ENCODE results near the gene EDEM1. TPM values are rescaled to one million over a fixed set of nuclear protein-coding genes. Genes with fewer than 3 reads are reported as not detected.

The EDEM1 gene
- total RNA-seq, 1 donor from 2014 or later: 16.3 TPM

GRCh38 chr3:5217824-5218595 lies 30.5 kb downstream of the EDEM1 start:
- H3K4me3 Mint-ChIP-seq (ENCODE audit: unreplicated experiment): no peak overlapping the region
- H3K27ac Mint-ChIP-seq (ENCODE audit: unreplicated experiment): no peak overlapping the region
- no peak for DNase-seq
- no peaks in the 10 kb centered on the region for H3K27me3 Mint-ChIP-seq (ENCODE audit: unreplicated experiment)
- peaks cover 6% of the 10 kb centered on the region for H3K36me3 Mint-ChIP-seq (ENCODE audit: unreplicated experiment)
- TF ChIP-seq CTCF (IDR thresholded peaks at IDR 0.05; ENCODE audit: partially characterized antibody, unreplicated experiment): no peak
- H3K9me3 Mint-ChIP-seq (ENCODE audit: unreplicated experiment): no peaks in the 10 kb centered on the region
- H3K4me1 Mint-ChIP-seq (ENCODE audit: low read depth, unreplicated experiment): peaks cover 3% of the 10 kb centered on the region

- Mint-ChIP-seq H3K36me3 (ENCODE audit: unreplicated experiment) (no peaks in the 10 kb centered on the region), H3K27me3 (ENCODE audit: unreplicated experiment) (no peaks in the 10 kb centered on the region), H3K9me3 (ENCODE audit: unreplicated experiment) (no peaks in the 10 kb centered on the region), H3K4me3 (ENCODE audit: unreplicated experiment) (no peak overlapping the region), H3K27ac (ENCODE audit: unreplicated experiment) (no peak overlapping the region), H3K4me1 (ENCODE audit: low read depth, unreplicated experiment) (peaks cover 3% of the 10 kb centered on the region)
- no peak for DNase-seq
- no peak for TF ChIP-seq CTCF (IDR thresholded peaks at IDR 0.05; ENCODE audit: partially characterized antibody, unreplicated experiment)
These were observed 31.3 kb downstream of the EDEM1 start for GRCh38 chr3:5218815-5219214.

- Mint-ChIP-seq H3K4me1 (ENCODE audit: low read depth, unreplicated experiment) (peaks cover 3% of the 10 kb centered on the region), H3K9me3 (ENCODE audit: unreplicated experiment) (no peaks in the 10 kb centered on the region)
These were observed 31.7 kb downstream of the EDEM1 start for GRCh38 chr3:5219216-5219615.

GRCh38 chr3:5220193-5220592 lies 32.7 kb downstream of the EDEM1 start:
- Mint-ChIP-seq H3K9me3 (ENCODE audit: unreplicated experiment) (peaks cover 2% of the 10 kb centered on the region), H3K4me1 (ENCODE audit: low read depth, unreplicated experiment) (peaks cover 3% of the 10 kb centered on the region), H3K4me3 (ENCODE audit: unreplicated experiment) (no peak overlapping the region), H3K27ac (ENCODE audit: unreplicated experiment) (no peak overlapping the region), H3K36me3 (ENCODE audit: unreplicated experiment) (no peaks in the 10 kb centered on the region), H3K27me3 (ENCODE audit: unreplicated experiment) (no peaks in the 10 kb centered on the region)
- no peak for TF ChIP-seq CTCF (IDR thresholded peaks at IDR 0.05; ENCODE audit: partially characterized antibody, unreplicated experiment)
- DNase-seq: no peak

More at GRCh38 chr3:5219216-5219615, 31.7 kb downstream of the EDEM1 start:
- TF ChIP-seq CTCF (IDR thresholded peaks at IDR 0.05; ENCODE audit: partially characterized antibody, unreplicated experiment): no peak
- Mint-ChIP-seq H3K27me3 (ENCODE audit: unreplicated experiment) (no peaks in the 10 kb centered on the region), H3K36me3 (ENCODE audit: unreplicated experiment) (no peaks in the 10 kb centered on the region), H3K4me3 (ENCODE audit: unreplicated experiment) (no peak overlapping the region), H3K27ac (ENCODE audit: unreplicated experiment) (no peak overlapping the region)
- no peak for DNase-seq

- Mint-ChIP-seq H3K4me1 (ENCODE audit: low read depth, unreplicated experiment) (no peaks in the 10 kb centered on the region), H3K36me3 (ENCODE audit: unreplicated experiment) (no peaks in the 10 kb centered on the region), H3K27me3 (ENCODE audit: unreplicated experiment) (no peaks in the 10 kb centered on the region), H3K9me3 (ENCODE audit: unreplicated experiment) (peaks cover 2% of the 10 kb centered on the region), H3K27ac (ENCODE audit: unreplicated experiment) (no peak overlapping the region), H3K4me3 (ENCODE audit: unreplicated experiment) (no peak overlapping the region)
- no peak for TF ChIP-seq CTCF (IDR thresholded peaks at IDR 0.05; ENCODE audit: partially characterized antibody, unreplicated experiment)
- DNase-seq: no peak
These were observed 33.3 kb downstream of the EDEM1 start for GRCh38 chr3:5220667-5221431.

Measured in glutamatergic neuron (in vitro differentiated cells).